ENCODE measurements around the gene PGM3.

GRCh38 chr6:83193747-83194566, 892 bp upstream of the PGM3 start:
- TF ChIP-seq CTCF (conservative IDR thresholded peaks at IDR 0.05; ENCODE audit: low read depth, low read length) (no peak), POLR2A (IDR thresholded peaks at IDR 0.05; ENCODE audit: low read depth, low read length) (no peak)
